Glutamatergic neuron (in vitro differentiated cells): Measurements from ENCODE around the gene TMPRSS13. TPM values are rescaled to one million over a fixed set of nuclear protein-coding genes. Genes with fewer than 3 reads are reported as not detected.
"Not testable (repeated sequence)": the region's sequence is repeated elsewhere in the genome, so short reads cannot be mapped to it uniquely, and the experiment has no call there.

Experiments
- DNase-seq: peaks from one replicate; pipeline ENCODE4 v3.0.0; 2022
- H3K27ac Mint-ChIP-seq: one replicate; pipeline ENCODE4 v1.8.0; 2020; ENCODE audit warnings: mild to moderate bottlenecking, mixed read lengths, inconsistent platforms; ENCODE audit not compliant: unreplicated experiment
- H3K27me3 Mint-ChIP-seq: one replicate; pipeline ENCODE4 v1.8.0; 2020; ENCODE audit warnings: mild to moderate bottlenecking, moderate library complexity, mixed read lengths, inconsistent platforms; ENCODE audit not compliant: unreplicated experiment
- H3K36me3 Mint-ChIP-seq: one replicate; pipeline ENCODE4 v1.8.0; 2020; ENCODE audit warnings: mild to moderate bottlenecking, mixed read lengths, inconsistent platforms; ENCODE audit not compliant: unreplicated experiment
- H3K4me1 Mint-ChIP-seq: one replicate; pipeline ENCODE4 v1.8.0; 2020; ENCODE audit warnings: mild to moderate bottlenecking, low read depth, mixed read lengths, inconsistent platforms; ENCODE audit not compliant: unreplicated experiment
- H3K4me3 Mint-ChIP-seq: one replicate; pipeline ENCODE4 v1.8.0; 2020; ENCODE audit warnings: mild to moderate bottlenecking, mixed read lengths, inconsistent platforms; ENCODE audit not compliant: unreplicated experiment
- H3K9me3 Mint-ChIP-seq: one replicate; pipeline ENCODE4 v1.8.0; 2020; ENCODE audit warnings: mild to moderate bottlenecking, moderate library complexity, mixed read lengths, inconsistent platforms; ENCODE audit not compliant: unreplicated experiment
- CTCF ChIP-seq: fragments of 200-600 bp; sonication (generic); IDR thresholded peaks from one replicate; pipeline ENCODE4 v1.5.0; 2021; ENCODE audit not compliant: partially characterized antibody, unreplicated experiment
- total RNA-seq: library from RNA; stranded (reverse); fragmentation: NEBNext Ultra II Directional; extraction: Animal tissue kit (Norgen Biotek cat#: 25700); gene quantifications from one replicate; pipeline ENCODE4 v1.2.1, GENCODE V29; 2021; ENCODE audit not compliant: unreplicated experiment

TMPRSS13 gene
- total RNA-seq, 1 donor from 2014 or later: 0.32 TPM

GRCh38 chr11:117929916-117930570, 841 bp upstream of the TMPRSS13 start:
- Mint-ChIP-seq H3K27me3 (peaks cover 4% of the 10 kb centered on the region), H3K36me3 (no peaks in the 10 kb centered on the region), H3K27ac (no peak overlapping the region), H3K4me3 (no peak overlapping the region), H3K9me3 (no peaks in the 10 kb centered on the region), H3K4me1 (peaks cover 5% of the 10 kb centered on the region)
- no peak for TF ChIP-seq CTCF
- no peak for DNase-seq

DNA sequence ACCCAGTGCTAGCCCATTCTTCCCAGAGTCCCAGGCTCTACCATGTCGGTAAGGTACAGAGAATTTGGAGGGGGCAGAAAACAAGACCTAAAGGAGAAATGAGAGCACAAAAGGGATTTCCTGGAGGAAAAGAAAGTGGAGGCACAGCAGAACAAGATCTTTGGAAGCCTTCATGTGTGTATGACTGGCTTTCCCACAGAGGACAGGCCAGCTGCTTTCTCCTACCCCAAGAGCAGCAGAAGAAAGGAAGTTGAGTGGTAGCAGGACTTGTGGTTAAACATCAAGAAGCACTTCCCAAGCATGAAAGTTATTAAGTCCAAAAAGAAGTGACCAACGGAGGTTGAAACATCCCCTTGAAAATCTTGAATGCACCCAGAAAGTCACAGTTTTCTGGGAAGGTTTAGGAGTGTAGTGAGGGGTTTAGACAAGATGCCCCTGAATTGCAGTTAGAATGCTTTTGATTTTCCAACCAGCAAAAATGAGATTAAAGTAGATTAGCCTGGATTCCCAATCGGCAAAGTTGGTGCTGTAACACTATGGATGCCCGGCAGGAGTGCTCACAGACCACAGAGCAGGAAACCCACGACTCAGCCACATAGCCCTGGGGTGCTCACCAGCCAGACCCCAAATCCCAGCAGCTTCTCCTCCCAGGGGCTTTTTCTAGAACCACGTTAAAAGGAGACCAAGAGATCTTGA, 608 bp downstream of the TMPRSS13 start:
- Mint-ChIP-seq H3K4me3 (no peak overlapping the region), H3K36me3 (no peaks in the 10 kb centered on the region), H3K27me3 (peaks cover 3% of the 10 kb centered on the region), H3K9me3 (no peaks in the 10 kb centered on the region), H3K4me1 (peaks cover 5% of the 10 kb centered on the region), H3K27ac (no peak overlapping the region)
- TF ChIP-seq CTCF: no peak
- no peak for DNase-seq

- H3K36me3 Mint-ChIP-seq: no peaks in the 10 kb centered on the region
- no peak overlapping the region for H3K27ac Mint-ChIP-seq
- peaks cover 2% of the 10 kb centered on the region for H3K4me1 Mint-ChIP-seq
- H3K27me3 Mint-ChIP-seq: no peaks in the 10 kb centered on the region
- TF ChIP-seq CTCF: no peak
- no peak overlapping the region for H3K4me3 Mint-ChIP-seq
- no peaks in the 10 kb centered on the region for H3K9me3 Mint-ChIP-seq
- DNase-seq: no peak
These were observed 1.3 kb downstream of the TMPRSS13 start for GRCh38 chr11:117927926-117928325.

- H3K27ac Mint-ChIP-seq, H3K36me3 Mint-ChIP-seq, H3K27me3 Mint-ChIP-seq, H3K4me3 Mint-ChIP-seq, DNase-seq, H3K4me1 Mint-ChIP-seq, H3K9me3 Mint-ChIP-seq: not testable (repeated sequence)
These were observed 3.0 kb downstream of the TMPRSS13 start for GRCh38 chr11:117926166-117926565.

DNA sequence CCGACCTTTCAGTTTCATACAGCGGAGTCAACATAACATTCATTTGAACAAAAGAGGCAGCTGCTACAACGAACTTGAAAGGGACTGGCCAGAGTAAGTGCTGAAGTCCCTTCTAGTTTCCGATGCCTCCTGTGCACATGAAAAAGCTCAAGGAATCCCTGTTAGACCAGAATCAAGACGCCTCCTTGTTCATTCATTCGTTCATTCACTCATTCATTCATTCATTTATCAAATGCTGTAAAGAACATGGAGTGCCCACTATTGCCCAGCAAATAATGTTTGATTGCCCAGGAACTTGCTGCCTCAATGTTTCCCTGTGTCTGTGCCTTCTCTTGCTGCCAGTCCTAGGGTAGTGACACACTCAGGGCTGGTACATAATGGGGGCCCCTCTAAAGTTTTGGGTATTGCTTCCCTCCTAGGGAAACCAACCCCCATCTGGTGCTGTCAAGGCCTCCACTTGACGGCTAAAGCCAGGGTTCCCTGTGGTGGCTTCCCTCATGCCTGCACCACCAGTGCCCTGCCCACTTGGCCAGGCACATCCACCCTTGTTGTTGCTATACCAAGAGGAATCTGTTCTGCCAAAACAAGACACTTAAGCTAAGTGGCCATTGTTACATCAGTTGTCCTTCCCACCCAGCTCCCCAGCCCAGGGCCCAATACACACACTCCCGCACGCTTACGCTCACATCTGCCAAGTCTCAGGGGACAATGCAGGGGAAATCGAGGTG, 3.8 kb downstream of the TMPRSS13 start:
- Mint-ChIP-seq H3K9me3 (no peaks in the 10 kb centered on the region), H3K36me3 (no peaks in the 10 kb centered on the region), H3K27ac (no peak overlapping the region), H3K27me3 (peaks cover 3% of the 10 kb centered on the region), H3K4me1 (peaks cover under 1% of the 10 kb centered on the region), H3K4me3 (no peak overlapping the region)
- DNase-seq: no peak
- no peak for TF ChIP-seq CTCF
